Measurements from ENCODE around the gene IMMP2L.

IMMP2L gene

DNA sequence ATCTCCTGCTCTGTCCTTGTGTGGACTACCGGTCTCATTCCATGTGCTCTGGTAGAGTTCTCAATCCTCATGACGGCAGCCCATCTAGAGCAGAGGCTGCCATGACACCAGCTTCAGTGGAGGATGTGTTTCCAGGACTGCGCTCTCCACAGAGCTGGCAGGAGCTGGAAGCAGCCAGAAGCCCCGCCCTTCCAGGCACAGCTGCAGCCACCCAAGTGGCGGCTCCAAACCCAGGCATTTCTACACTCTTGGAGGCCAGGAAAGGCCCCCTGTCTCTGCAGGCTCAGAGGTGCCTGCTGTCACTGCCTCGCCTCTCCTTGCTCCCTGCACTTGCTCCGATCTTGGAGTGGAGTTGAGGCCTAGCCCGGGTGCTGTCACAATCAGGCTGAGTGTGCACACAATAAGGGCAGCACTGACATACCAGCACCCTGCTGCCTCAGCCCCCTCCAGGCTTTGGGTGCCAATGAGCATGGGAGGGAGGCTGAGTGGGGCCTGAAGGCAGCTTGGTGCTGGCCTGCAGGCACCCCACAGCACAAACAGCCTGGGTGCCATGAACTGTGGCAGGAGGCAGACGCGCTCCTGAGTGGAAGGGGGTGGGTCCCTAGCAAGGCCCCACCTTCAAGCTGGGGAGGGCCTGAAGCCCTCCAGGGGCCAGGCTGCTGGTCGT lies 349.3 kb downstream of the IMMP2L start:
- TF ChIP-seq TAF1 (IDR thresholded peaks at IDR 0.05; ENCODE audit: borderline replicate concordance, insufficient read depth, low read length), result no peak
- no peak for TF ChIP-seq POLR2AphosphoS5 (IDR thresholded peaks at IDR 0.05; ENCODE audit: low read depth, low read length)
- no peak for TF ChIP-seq FOXP2 (optimal IDR thresholded peaks at IDR 0.05; ENCODE audit: borderline replicate concordance, extremely low read depth, extremely low read length, insufficient read depth)
- TF ChIP-seq REST (IDR thresholded peaks at IDR 0.05; ENCODE audit: insufficient read depth in 1 of 2, low read depth in 2 of 2, low read length in 2 of 2), result no peak
- no peak for TF ChIP-seq SIN3A (IDR thresholded peaks at IDR 0.05; ENCODE audit: borderline replicate concordance, insufficient read depth, low read length)

- TF ChIP-seq POLR2AphosphoS5 (IDR thresholded peaks at IDR 0.05; ENCODE audit: low read depth, low read length) (no peak), SIN3A (IDR thresholded peaks at IDR 0.05; ENCODE audit: borderline replicate concordance, insufficient read depth, low read length) (no peak), FOXP2 (optimal IDR thresholded peaks at IDR 0.05; ENCODE audit: borderline replicate concordance, extremely low read depth, extremely low read length, insufficient read depth) (no peak), TAF1 (IDR thresholded peaks at IDR 0.05; ENCODE audit: borderline replicate concordance, insufficient read depth, low read length) (no peak), REST (IDR thresholded peaks at IDR 0.05; ENCODE audit: insufficient read depth in 1 of 2, low read depth in 2 of 2, low read length in 2 of 2) (no peak)
Measured at GRCh38 chr7:111210996-111211395, 351.3 kb downstream of the IMMP2L start.

DNA sequence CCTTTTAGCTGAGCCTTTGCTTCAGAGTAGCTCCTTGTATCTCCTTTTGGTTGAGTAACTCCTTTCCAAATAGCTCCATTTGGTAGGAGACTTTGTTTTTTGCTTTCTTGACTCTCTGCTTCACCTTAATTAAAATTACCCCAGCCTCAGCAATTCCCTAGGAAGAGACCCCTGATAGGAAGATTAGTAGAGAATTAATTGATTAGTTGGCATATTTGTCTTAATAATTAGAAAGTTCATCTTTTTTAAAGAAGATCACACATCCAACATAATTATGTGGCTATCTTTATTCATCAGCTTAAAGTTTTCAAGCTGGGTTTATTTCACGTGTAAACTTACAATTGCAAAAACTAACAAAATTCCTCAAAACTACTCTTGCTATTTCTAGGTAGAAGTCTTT lies 352.2 kb downstream of the IMMP2L start:
- TF ChIP-seq POLR2AphosphoS5 (IDR thresholded peaks at IDR 0.05; ENCODE audit: low read depth, low read length) (no peak), SIN3A (IDR thresholded peaks at IDR 0.05; ENCODE audit: borderline replicate concordance, insufficient read depth, low read length) (no peak), TAF1 (IDR thresholded peaks at IDR 0.05; ENCODE audit: borderline replicate concordance, insufficient read depth, low read length) (no peak), REST (IDR thresholded peaks at IDR 0.05; ENCODE audit: insufficient read depth in 1 of 2, low read depth in 2 of 2, low read length in 2 of 2) (no peak), FOXP2 (optimal IDR thresholded peaks at IDR 0.05; ENCODE audit: borderline replicate concordance, extremely low read depth, extremely low read length, insufficient read depth) (no peak)

GRCh38 chr7:111205251-111205650 lies 357.0 kb downstream of the IMMP2L start:
- TF ChIP-seq TAF1 (IDR thresholded peaks at IDR 0.05; ENCODE audit: borderline replicate concordance, insufficient read depth, low read length) (no peak), SIN3A (IDR thresholded peaks at IDR 0.05; ENCODE audit: borderline replicate concordance, insufficient read depth, low read length) (no peak), REST (IDR thresholded peaks at IDR 0.05; ENCODE audit: insufficient read depth in 1 of 2, low read depth in 2 of 2, low read length in 2 of 2) (no peak), FOXP2 (optimal IDR thresholded peaks at IDR 0.05; ENCODE audit: borderline replicate concordance, extremely low read depth, extremely low read length, insufficient read depth) (no peak), POLR2AphosphoS5 (IDR thresholded peaks at IDR 0.05; ENCODE audit: low read depth, low read length) (no peak)
